ENCODE data around the gene PTPRB.

The PTPRB gene

DNA sequence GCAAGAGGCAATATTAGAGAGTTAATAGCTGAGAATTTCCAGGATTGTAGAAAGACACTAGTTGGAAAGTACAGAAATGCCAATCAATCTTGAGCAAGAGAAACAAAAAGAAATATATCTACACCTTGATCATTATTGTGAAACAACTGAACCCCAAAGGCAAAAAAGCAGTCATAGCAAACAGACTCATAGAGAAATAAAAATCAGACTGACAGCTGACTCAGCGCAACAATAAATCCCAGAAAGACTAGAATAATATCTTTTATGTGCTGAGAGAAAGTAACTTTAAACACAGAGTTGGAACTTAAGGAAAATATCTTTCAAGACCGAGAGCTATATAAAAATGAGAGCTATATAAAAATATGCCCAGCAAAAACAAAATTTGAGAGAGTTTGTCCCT lies 52.9 kb downstream of the PTPRB start (continued):
- TF ChIP-seq ZBTB48 (tag by site-specific recombination; IDR thresholded peaks at IDR 0.05) (no peak), ZNF555 (tag by site-specific recombination; conservative IDR thresholded peaks at IDR 0.05) (no peak), ZNF292 (tag by site-specific recombination; IDR thresholded peaks at IDR 0.05; ENCODE audit: borderline replicate concordance, low read depth) (no peak), GLIS2 (tag by site-specific recombination; IDR thresholded peaks at IDR 0.05) (no peak), ZNF701 (tag by site-specific recombination; IDR thresholded peaks at IDR 0.05) (no peak)

GRCh38 chr12:70583251-70583650 lies 54.0 kb downstream of the PTPRB start:
- Histone ChIP-seq H3K4me1 (ENCODE audit: control insufficient read depth, insufficient read depth, low read length) (no peaks in the 10 kb centered on the region), H3K27ac (ENCODE audit: extremely low read depth, low read depth, low read length) (no peak overlapping the region), H3K36me3 (ENCODE audit: control insufficient read depth in 2 of 2, insufficient read depth in 1 of 2, low read length in 2 of 2) (no peaks in the 10 kb centered on the region), H3K9me3 (ENCODE audit: control insufficient read depth, insufficient read depth, low read depth, low read length) (no peaks in the 10 kb centered on the region), H3K4me3 (ENCODE audit: low read depth, low read length) (no peak overlapping the region)
- CTCF ChIA-PET: interaction anchor here (0.6 to 2.1 kb wide), 5 partner anchors 136 to 709 kb away, joined by 3 to 8 read pairs (median 6); no protein-coding TSS in a partner anchor
- POLR2A ChIA-PET: no interaction called here
- no peak for TF ChIP-seq ZNF354C (tag by site-specific recombination; IDR thresholded peaks at IDR 0.05; ENCODE audit: borderline replicate concordance, low read depth)
- no peak for TF ChIP-seq ZNF292 (tag by site-specific recombination; IDR thresholded peaks at IDR 0.05; ENCODE audit: borderline replicate concordance, low read depth)
- no peak for TF ChIP-seq ZNF585B (tag by site-specific recombination; IDR thresholded peaks at IDR 0.05)
- TF ChIP-seq, protein P1, sequence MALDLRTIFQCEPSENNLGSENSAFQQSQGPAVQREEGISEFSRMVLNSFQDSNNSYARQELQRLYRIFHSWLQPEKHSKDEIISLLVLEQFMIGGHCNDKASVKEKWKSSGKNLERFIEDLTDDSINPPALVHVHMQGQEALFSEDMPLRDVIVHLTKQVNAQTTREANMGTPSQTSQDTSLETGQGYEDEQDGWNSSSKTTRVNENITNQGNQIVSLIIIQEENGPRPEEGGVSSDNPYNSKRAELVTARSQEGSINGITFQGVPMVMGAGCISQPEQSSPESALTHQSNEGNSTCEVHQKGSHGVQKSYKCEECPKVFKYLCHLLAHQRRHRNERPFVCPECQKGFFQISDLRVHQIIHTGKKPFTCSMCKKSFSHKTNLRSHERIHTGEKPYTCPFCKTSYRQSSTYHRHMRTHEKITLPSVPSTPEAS (tag by site-specific recombination; IDR thresholded peaks at IDR 0.05): no peak
- no peak for TF ChIP-seq ZFP41 (tag by site-specific recombination; IDR thresholded peaks at IDR 0.05; ENCODE audit: borderline replicate concordance)
- TF ChIP-seq ZNF830 (tag by site-specific recombination; IDR thresholded peaks at IDR 0.05; ENCODE audit: low read depth): no peak
- TF ChIP-seq ZBTB48 (tag by site-specific recombination; IDR thresholded peaks at IDR 0.05): no peak
- TF ChIP-seq ATF2 (tag by site-specific recombination; IDR thresholded peaks at IDR 0.05; ENCODE audit: low read depth): no peak
- TF ChIP-seq ZSCAN5A (tag by site-specific recombination; IDR thresholded peaks at IDR 0.05): no peak
- TF ChIP-seq SP7 (tag by site-specific recombination; IDR thresholded peaks at IDR 0.05): no peak
- TF ChIP-seq ZNF514 (tag by site-specific recombination; IDR thresholded peaks at IDR 0.05): no peak
- TF ChIP-seq ZXDB (tag by site-specific recombination; IDR thresholded peaks at IDR 0.05): no peak
- no peak for TF ChIP-seq ZNF23 (tag by site-specific recombination; IDR thresholded peaks at IDR 0.05; ENCODE audit: borderline replicate concordance)
- no peak for TF ChIP-seq ZNF248 (tag by site-specific recombination; IDR thresholded peaks at IDR 0.05)
- no peak for TF ChIP-seq ZNF837 (tag by site-specific recombination; IDR thresholded peaks at IDR 0.05)
- no peak for TF ChIP-seq ZNF660 (tag by site-specific recombination; IDR thresholded peaks at IDR 0.05)
- TF ChIP-seq, protein P2, sequence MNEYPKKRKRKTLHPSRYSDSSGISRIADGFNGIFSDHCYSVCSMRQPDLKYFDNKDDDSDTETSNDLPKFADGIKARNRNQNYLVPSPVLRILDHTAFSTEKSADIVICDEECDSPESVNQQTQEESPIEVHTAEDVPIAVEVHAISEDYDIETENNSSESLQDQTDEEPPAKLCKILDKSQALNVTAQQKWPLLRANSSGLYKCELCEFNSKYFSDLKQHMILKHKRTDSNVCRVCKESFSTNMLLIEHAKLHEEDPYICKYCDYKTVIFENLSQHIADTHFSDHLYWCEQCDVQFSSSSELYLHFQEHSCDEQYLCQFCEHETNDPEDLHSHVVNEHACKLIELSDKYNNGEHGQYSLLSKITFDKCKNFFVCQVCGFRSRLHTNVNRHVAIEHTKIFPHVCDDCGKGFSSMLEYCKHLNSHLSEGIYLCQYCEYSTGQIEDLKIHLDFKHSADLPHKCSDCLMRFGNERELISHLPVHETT (tag by site-specific recombination; IDR thresholded peaks at IDR 0.05): no peak

Data from HEK293 (cell line).